ENCODE measurements around the gene MLF2. TPM values are rescaled to one million over a fixed set of nuclear protein-coding genes. Genes with fewer than 3 reads are reported as not detected.

MLF2 gene, protein sequence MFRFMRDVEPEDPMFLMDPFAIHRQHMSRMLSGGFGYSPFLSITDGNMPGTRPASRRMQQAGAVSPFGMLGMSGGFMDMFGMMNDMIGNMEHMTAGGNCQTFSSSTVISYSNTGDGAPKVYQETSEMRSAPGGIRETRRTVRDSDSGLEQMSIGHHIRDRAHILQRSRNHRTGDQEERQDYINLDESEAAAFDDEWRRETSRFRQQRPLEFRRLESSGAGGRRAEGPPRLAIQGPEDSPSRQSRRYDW
- total RNA-seq (2014; rRNA removed; shearing (Covaris generic)) (87.3 and 96.2 TPM in 2 replicates), total RNA-seq (2022) (79.7 and 81.3 TPM in 2 replicates), Bru-seq, nascent RNA (percentile 46 among the genes with signal in this experiment), BruChase-seq, experiment 1, labeled RNA remaining after a 6-hour chase (percentile 75 among the genes with signal in this experiment), BruChase-seq, experiment 2, labeled RNA remaining after a 2-hour chase (percentile 58 among the genes with signal in this experiment)
- long read RNA-seq, transcript MLF2-201 (9 exons, 1,969 nt): major isoform, 203 of 225 reads
- long read RNA-seq, partial matches to known transcripts: 9 of 225 reads
- long read RNA-seq, other reads (novel, unspliced or antisense): 12 of 225 reads

DNA sequence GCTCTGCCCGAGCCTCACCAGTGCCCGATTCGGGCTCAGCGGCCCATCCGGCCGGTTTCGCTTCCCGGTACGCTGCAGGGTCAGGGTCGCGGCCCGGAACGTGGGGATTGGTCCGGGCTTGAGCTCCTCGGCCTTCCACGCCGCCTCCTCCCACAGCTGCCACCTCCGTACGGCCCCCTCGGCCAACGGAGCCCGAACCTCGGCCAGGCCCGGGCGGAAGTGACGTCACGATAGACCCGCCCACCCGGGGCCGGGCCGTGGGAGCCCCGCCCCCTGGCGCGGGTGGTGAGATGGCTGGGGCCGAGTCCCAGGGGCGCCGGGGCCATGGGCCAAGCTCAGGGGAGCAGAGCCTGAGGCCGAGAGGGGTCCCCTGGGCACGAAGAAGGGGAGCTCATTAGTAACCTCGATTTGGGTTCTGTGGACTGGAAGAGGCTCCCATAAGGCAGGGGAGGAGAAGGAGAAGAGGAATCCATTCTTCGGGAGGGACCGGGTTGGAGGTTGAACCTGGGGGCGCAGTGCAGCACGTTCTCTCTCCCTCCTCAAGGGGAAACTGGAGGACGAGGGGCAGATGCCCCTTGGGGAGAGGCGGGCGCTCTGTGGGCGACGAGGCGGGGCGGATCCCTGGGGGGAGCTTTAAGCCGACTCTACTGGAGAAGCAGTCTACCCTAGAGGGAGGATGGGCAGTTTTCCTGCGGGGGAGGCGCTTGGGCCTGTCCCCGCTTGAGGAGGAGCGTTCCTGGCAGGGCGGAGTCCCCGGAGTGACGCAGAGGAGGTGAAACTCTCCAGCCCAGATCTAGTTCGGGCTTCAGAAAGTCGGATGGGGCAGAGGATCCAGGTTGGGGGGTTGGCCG is at the start of gene MLF2:
TSS of gene MLF2 (minus strand) at position 221 of the 851 bp plus-strand sequence. CDS start 807 bp downstream, outside the sequence.
- intact Hi-C loops (cut with micrococcal nuclease; ENCODE audit: unreplicated experiment): loop anchor here (1.0 to 2.0 kb wide), 5 partner anchors 13 to 72 kb away; partner anchors contain the start of genes COPS7A and PTMS
- peak; percentile 97 for DNase-seq (ENCODE audit: low spot score)
- BruUV-seq (replicated peaks): no TSS peak

DNA sequence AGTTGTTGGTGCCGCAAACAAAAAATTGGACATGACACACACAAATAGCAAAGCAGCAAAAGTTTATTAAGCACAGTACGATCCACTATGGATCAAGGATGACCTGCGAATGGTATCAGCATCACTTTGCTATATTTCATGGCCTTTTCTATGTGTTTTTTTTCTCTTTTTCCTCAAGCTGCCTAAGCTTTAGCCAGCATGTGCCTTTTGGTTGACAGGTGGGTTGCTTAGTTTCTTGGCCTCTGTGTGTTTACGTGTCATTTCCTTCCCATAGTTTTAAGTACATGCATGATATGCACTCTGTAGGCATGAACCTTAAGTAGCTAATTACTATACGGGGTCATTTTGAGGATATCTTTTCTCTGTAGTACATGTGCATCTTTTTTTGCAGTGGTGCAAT is 46.2 kb upstream of the MLF2 start:
- Histone ChIP-seq H3K9me2 (ENCODE audit: insufficient read depth, low read length) (no peaks in the 10 kb centered on the region), H3K4me2 (ENCODE audit: low read length) (no peak overlapping the region), H3K27ac (ENCODE audit: low read depth, low read length, poor library complexity, severe bottlenecking) (no peak overlapping the region), H3K79me2 (ENCODE audit: insufficient read depth, low read depth, low read length) (no peaks in the 10 kb centered on the region), H3K4me1 (ENCODE audit: insufficient read depth, low read length, poor library complexity, severe bottlenecking) (no peaks in the 10 kb centered on the region), H4K20me1 (ENCODE audit: insufficient read depth, low read length) (no peaks in the 10 kb centered on the region), H3K9me3 (ENCODE audit: low read length) (no peaks in the 10 kb centered on the region), H3K4me3 (ENCODE audit: low read depth, low read length, poor library complexity, severe bottlenecking) (no peak overlapping the region), H2AFZ (ENCODE audit: low read length) (no peak overlapping the region), H3K36me3 (ENCODE audit: insufficient read depth, low read length) (no peaks in the 10 kb centered on the region)
- TF ChIP-seq, protein P1, sequence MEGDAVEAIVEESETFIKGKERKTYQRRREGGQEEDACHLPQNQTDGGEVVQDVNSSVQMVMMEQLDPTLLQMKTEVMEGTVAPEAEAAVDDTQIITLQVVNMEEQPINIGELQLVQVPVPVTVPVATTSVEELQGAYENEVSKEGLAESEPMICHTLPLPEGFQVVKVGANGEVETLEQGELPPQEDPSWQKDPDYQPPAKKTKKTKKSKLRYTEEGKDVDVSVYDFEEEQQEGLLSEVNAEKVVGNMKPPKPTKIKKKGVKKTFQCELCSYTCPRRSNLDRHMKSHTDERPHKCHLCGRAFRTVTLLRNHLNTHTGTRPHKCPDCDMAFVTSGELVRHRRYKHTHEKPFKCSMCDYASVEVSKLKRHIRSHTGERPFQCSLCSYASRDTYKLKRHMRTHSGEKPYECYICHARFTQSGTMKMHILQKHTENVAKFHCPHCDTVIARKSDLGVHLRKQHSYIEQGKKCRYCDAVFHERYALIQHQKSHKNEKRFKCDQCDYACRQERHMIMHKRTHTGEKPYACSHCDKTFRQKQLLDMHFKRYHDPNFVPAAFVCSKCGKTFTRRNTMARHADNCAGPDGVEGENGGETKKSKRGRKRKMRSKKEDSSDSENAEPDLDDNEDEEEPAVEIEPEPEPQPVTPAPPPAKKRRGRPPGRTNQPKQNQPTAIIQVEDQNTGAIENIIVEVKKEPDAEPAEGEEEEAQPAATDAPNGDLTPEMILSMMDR (conservative IDR thresholded peaks at IDR 0.05; ENCODE audit: low read length): no peak
- TF ChIP-seq EZH2phosphoT487 (IDR thresholded peaks at IDR 0.05; ENCODE audit: borderline replicate concordance, low read depth, low read length): no peak
- intact Hi-C loops (cut with micrococcal nuclease; ENCODE audit: unreplicated experiment): no loop called here
- no peak for DNase-seq (ENCODE audit: low spot score)
- no TSS peak for BruUV-seq (replicated peaks)
- CTCF ChIA-PET (ENCODE audit: unreplicated experiment): no interaction called here
- POLR2A ChIA-PET: no interaction called here

More for the DNA sequence above, at the start of gene MLF2:
- ChIA-PET POLR2A (interaction anchor here (0.5 to 2.5 kb wide), 22 partner anchors 9 to 310 kb away, joined by 3 to 18 read pairs (median 4); partner anchors contain the start of genes CDCA3, COPS7A, GNB3 and PTMS), CTCF (ENCODE audit: unreplicated experiment) (interaction anchor here (0.6 to 3.6 kb wide), 15 partner anchors 9 to 390 kb away, joined by 3 to 21 read pairs (median 4); partner anchors contain the start of genes CDCA3, GNB3, PTMS and USP5)
- peaks cover 35% of the 10 kb centered on the region for H3K36me3 ChIP-seq (ENCODE audit: insufficient read depth, low read length)
- H3K4me2 ChIP-seq (ENCODE audit: low read length): peak within 1 kb of the TSS; percentile 87
- H4K20me1 ChIP-seq (ENCODE audit: insufficient read depth, low read length): no peaks in the 10 kb centered on the region
- H3K4me3 ChIP-seq (ENCODE audit: low read depth, low read length, poor library complexity, severe bottlenecking): peak within 1 kb of the TSS; percentile 89
- H3K9me2 ChIP-seq (ENCODE audit: insufficient read depth, low read length): no peaks in the 10 kb centered on the region
- peaks cover 17% of the 10 kb centered on the region for H3K4me1 ChIP-seq (ENCODE audit: insufficient read depth, low read length, poor library complexity, severe bottlenecking)
- TF ChIP-seq EZH2phosphoT487 (IDR thresholded peaks at IDR 0.05; ENCODE audit: borderline replicate concordance, low read depth, low read length): no peak
- TF ChIP-seq, protein P1 (conservative IDR thresholded peaks at IDR 0.05; ENCODE audit: low read length): no peak
- peak within 1 kb of the TSS; percentile 61; the same call in 1 of the 2 replicates for H2AFZ ChIP-seq (ENCODE audit: low read length)
- H3K27ac ChIP-seq (ENCODE audit: low read depth, low read length, poor library complexity, severe bottlenecking): peak within 1 kb of the TSS; percentile 73
- no peaks in the 10 kb centered on the region for H3K9me3 ChIP-seq (ENCODE audit: low read length)
- H3K79me2 ChIP-seq (ENCODE audit: insufficient read depth, low read depth, low read length): peaks cover 8% of the 10 kb centered on the region; the same call in 1 of the 2 replicates

All from OCI-LY7 (cell line).